ENCODE results near the gene NAA40. TPM values are rescaled to one million over a fixed set of nuclear protein-coding genes. Genes with fewer than 3 reads are reported as not detected.

NAA40 gene
- total and polyA plus RNA-seq, 2 of the 13 experiments (the other 11 are each of a cell fraction or from before 2014, with no cell fraction given): 11.1 to 17.9 TPM

DNA sequence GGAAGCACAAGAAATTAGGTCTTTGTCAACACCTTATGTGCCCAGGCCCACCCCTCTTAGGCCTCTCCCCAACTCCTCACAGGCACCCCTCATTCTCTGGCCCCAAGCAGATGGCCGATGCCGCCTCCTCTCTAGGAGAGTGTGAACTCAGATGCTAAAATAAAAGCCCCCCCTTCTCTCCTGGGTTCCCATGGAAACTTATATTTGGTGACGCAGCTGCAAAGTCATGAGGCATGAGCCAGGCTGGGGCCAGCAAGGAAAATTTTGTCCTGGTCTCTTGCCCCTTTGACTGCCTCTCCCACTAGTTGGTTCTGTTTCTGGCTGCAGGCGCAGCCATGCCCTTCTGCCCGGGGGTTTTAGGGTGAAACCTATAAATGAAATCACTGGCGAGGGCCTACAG lies 33.6 kb upstream of the NAA40 start (continued):
- no peak for TF ChIP-seq SMYD3 (CRISPR knock-in tag; IDR thresholded peaks at IDR 0.05)
- no peak for TF ChIP-seq CEBPZ (IDR thresholded peaks at IDR 0.05; ENCODE audit: low read length)

DNA sequence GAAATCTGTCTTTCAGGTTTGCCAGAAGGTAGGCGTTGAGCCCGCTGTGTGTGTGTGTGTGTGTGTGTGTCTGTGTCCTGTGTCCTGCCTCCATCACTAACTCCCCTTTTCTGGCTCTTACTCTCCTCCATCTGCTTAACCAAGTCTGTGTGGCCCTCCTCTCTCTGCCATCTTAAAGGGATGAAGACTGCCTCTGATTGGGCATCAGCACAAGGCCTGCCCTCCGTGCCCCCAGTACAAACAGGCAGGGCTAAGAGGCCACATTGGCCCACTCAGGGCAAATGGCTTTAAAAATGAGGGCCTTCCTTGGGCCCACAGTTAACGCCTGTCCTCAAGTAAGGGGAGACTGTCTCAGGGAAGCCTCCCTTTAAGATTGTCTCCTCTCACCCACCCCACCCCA lies 32.7 kb upstream of the NAA40 start:
- Histone ChIP-seq H3K79me2 (ENCODE audit: insufficient read depth, low read length) (no peaks in the 10 kb centered on the region), H2AFZ (ENCODE audit: low read length) (no peak overlapping the region), H4K20me1 (ENCODE audit: insufficient read depth, low read length) (no peaks in the 10 kb centered on the region), H3K4me1 (ENCODE audit: insufficient read depth, low read length) (no peaks in the 10 kb centered on the region), H3K36me3 (replicated peaks in 1 of 2; ENCODE audit: control insufficient read depth in 1 of 2, insufficient read depth in 2 of 2, low read length in 2 of 2) (peaks cover 27 to 54% of the 10 kb centered on the region in 2 experiments), H3K27me3 (ENCODE audit: control insufficient read depth in 1 of 2, insufficient read depth in 2 of 2, low read length in 2 of 2) (no peaks in the 10 kb centered on the region), H3K9ac (ENCODE audit: insufficient read depth, low read depth, low read length) (no peak overlapping the region), H3K9me3 (ENCODE audit: low read length) (no peaks in the 10 kb centered on the region), H3K4me3 (replicated peaks in 1 of 3; ENCODE audit: insufficient read depth in 1 of 3, low read depth in 2 of 3, low read length in 3 of 3) (no peak overlapping the region), H3K27ac (ENCODE audit: extremely low read length, insufficient read depth, low read length) (no peak overlapping the region), H3K4me2 (ENCODE audit: low read depth, low read length) (no peak overlapping the region)
- in situ Hi-C loops (cut with HindIII; ENCODE audit: extremely low pct_ligation_motif_present, low pct_unique_long_range_greater_than_20kb): no loop called here
- TF ChIP-seq ZBTB42 (CRISPR knock-in tag; IDR thresholded peaks at IDR 0.05) (no peak), RBM22 (optimal IDR thresholded peaks at IDR 0.05; ENCODE audit: low read length) (no peak), ZNF142 (CRISPR knock-in tag; IDR thresholded peaks at IDR 0.05) (no peak), IKZF1 (IDR thresholded peaks at IDR 0.05) (no peak), XRCC5 (optimal IDR thresholded peaks at IDR 0.05; ENCODE audit: low read length) (no peak), ZNF766 (CRISPR knock-in tag; IDR thresholded peaks at IDR 0.05; ENCODE audit: borderline replicate concordance) (no peak)
- ATAC-seq: no peak
- BruUV-seq (replicated peaks): no TSS peak
- intact Hi-C loops (cut with micrococcal nuclease; ENCODE audit: unreplicated experiment): loop anchor here (1.0 to 10.0 kb wide), 2 partner anchors 76 to 141 kb away; partner anchors contain the start of gene ZFTA
- CTCF ChIA-PET (ENCODE audit: low intra/inter-chr PET ratio, low total read pairs): interaction anchor here (1.3 to 1.7 kb wide), 2 partner anchors 68 to 69 kb away, joined by 3 to 9 read pairs; partner anchors contain the start of gene MARK2
- POLR2A ChIA-PET: interaction anchor here (0.9 to 1.3 kb wide), 3 partner anchors 11 to 67 kb away, joined by 3 to 5 read pairs (median 3); partner anchors contain the start of genes MARK2 and RCOR2
- FAIRE-seq: no peak
- 98% methylated on average over 4 of the region's 4 CpGs for WGBS (ENCODE audit: low lambda C conversion rate)
- DNase-seq (ENCODE audit: low spot score): no peak
